Left hindlimb (tissue), 1 donor: Measurements from ENCODE around the gene SDR42E2.
"Not testable (repeated sequence)": the region's sequence is repeated elsewhere in the genome, so short reads cannot be mapped to it uniquely, and the experiment has no call there.

Experiments
- DNase-seq: peaks from one replicate; pipeline ENCODE4 v3.0.0-alpha.2; 2018

Gene SDR42E2

DNA sequence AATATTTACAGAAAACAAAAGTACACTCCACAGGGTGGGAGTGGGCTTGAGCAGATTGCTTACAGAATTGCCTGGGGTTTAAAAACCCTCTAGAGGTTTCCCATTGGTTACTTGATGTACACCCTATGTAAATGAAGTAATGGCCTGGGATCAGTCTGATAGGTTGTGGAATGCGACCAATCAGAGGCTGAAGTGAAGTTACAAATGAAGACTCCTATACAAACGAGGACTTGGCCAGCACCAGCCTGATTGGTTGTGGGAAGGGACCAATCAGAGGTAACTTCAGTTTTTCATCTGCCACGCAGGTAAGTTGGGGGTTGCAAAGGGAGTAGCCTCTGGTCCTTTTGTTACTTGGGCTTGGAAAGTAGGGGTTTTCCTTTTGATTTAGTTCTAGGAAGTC lies 52.6 kb downstream of the SDR42E2 start:
- DNase-seq, result no peak

- DNase-seq, result no peak
These were observed 54.0 kb downstream of the SDR42E2 start for GRCh38 chr16:22216191-22216831.

- DNase-seq, result not testable (repeated sequence)
These were observed 54.5 kb downstream of the SDR42E2 start for GRCh38 chr16:22216832-22217225.

DNA sequence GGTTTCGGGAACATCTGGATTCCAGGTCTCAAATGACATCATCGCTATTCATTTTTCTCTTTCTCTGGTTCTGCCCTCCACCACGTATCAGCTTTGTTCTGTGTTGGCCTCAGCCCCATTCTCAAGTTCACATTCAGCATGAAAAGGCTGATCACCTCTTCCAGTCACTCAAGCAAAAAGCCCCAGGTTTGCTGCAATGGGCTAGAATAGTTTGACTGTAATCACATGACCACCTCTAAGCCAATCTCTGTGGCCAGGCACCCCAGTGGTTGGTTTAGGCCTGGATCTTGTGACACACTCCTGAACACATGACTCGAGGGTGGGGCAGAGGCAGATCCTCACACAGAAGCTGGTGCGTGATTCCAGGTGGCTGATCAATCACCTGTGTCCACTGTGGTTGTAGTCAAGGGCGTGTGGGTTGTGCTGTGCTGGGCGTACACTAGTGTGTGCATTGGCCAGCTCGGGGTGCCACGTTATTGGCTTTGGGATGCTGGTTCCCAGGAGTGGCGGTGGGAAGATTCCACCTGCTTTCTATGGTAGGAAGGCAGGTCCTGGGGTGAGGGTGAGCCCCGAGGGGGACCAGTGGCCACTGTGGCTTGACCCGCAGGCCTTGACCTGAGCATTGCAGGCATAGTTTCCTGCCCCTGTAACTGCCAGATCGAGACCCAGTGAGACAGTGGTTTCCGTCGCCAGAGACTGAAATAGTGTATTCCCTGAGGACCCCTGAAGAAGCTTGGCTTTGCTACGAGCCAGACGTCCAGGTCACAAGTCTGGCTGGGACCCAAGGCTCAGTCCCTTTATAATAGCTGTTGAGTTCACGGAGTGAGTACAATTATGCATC lies 55.8 kb downstream of the SDR42E2 start:
- no peak for DNase-seq

DNA sequence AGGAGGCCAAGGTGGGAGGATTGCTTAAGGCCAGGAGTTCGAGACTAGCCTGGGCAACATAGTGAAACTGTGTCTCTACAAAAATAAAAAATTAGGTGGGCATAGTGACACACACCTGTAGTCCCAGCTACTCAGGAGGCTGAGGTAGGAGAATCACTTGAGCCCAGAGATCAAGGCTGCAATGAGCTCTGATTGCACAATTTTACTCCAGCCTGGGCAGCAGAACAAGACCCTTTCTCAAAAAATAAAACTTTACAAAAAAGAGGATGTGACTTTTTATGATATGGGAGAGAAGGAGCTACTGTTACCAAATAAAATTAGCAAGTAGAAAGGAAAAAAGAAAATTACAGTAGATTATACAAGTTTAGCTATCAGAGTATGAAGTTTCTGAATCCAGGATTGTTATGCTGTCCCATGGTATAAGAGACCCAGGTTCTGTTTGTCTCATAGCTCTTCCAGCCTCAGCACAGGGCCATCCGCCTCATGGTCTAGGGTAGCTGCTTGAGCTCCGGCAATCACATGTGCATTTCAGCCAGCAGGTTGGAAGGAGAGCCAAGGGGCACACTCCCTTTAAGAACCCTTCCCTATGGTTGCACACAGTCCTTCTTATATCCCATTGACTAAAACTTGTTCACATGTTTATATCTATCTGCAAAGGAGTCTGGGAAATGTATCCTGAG lies 57.2 kb downstream of the SDR42E2 start:
- no peak for DNase-seq

DNA sequence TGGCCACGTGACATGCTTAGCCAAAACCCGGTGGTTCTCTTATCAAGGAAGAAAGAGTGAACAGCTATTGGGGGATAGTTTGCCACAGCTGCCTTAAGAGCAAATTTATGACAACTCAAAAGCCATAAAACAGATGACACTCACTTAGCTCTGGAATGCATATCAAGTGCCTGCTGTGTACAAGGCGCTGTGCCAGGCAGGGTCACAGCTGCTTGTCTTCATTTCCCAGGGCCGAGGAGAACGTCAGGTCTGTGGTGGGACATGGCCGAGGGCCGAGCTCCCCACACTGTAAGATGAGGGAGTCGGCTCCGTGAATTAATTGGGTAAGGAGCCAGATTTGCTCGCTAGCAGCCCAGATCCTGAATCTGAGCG lies 57.7 kb downstream of the SDR42E2 start:
- DNase-seq, result peak; percentile 83

DNA sequence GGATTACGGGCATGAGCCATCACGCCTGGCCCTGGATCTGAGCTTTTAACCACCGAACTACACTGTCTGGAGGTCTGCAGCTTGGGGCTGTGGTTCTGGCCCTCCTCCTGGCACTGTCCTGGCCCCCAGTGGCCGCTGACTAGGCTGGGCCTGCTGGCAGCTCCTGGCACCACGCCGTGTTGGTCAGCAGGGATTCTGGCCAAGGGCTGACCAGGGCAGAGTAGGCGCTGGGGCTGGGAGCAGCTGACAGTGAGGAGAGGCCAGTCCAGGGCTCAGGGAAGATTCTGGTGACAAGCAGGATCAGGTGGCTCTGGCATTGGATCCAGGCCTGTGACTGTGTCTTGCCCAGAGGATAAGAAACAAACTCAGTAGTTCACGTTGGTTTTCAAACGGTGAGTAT lies 58.4 kb downstream of the SDR42E2 start:
- peak; percentile 51 for DNase-seq

GRCh38 chr16:22222006-22222405 lies 59.7 kb downstream of the SDR42E2 start:
- DNase-seq, result no peak

- DNase-seq, result no peak
These were observed 60.7 kb downstream of the SDR42E2 start for GRCh38 chr16:22222998-22223397.

- DNase-seq, result no peak
These were observed 62.8 kb downstream of the SDR42E2 start for GRCh38 chr16:22225060-22225459.

DNA sequence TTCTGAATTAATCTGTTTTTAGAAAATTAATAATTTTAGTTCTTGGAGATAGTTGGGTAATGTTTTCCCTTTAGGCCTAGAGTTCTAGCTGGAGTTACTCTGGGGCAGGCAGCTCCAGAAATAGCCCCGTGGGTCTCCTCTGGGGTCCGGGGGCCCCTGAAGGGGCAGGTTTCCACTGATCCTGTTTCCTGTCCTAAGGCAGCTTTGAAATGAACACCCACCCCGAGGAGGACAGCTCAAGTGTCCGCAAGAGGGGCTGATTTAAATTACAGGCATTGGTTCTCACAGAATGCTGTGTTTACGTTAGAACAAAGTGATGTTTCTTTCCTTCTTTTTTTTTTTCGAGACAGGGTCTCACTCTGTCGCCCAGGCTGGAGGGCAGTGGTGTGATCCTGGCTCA lies 67.6 kb downstream of the SDR42E2 start:
- no peak for DNase-seq

DNA sequence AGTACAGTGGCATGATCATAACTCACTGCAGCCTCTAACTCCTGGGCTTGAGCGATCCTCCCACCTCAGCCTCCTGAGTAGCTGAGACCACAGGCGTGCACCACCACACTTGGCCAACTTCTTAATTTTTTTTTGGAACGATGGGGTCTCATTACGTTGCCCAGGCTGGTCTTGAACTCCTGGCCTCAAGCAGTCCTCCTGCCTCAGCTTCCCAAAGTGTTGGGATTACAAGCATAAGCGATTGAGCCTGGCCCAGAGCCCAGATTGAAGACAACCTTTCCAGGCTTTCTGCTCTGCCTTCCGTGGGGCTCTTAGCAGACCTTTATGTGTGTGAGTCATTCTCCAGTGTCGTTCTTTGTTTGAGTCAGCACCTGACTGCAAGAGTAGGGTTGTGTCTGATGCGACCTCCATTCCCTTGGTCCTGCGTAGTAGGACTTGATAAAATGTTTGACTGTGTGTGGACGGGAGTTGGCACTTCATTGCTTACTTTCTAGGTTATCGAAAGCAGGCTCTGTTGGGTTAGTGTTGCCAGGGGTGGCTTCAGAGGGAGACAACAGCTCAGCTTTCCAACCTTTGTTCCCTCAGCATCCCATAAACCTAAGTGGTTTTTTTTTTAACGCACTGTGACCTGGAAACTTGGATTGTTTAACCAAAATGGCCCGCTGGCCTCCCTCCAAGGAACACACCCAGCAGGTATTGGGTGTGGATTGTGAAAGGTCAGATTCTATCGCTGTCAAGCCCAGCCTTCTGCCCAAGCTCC lies 70.2 kb downstream of the SDR42E2 start:
- no peak for DNase-seq

- no peak for DNase-seq
These were observed 70.7 kb downstream of the SDR42E2 start for GRCh38 chr16:22233037-22233372.

- DNase-seq, result no peak
These were observed 73.8 kb downstream of the SDR42E2 start for GRCh38 chr16:22235839-22236745.

DNA sequence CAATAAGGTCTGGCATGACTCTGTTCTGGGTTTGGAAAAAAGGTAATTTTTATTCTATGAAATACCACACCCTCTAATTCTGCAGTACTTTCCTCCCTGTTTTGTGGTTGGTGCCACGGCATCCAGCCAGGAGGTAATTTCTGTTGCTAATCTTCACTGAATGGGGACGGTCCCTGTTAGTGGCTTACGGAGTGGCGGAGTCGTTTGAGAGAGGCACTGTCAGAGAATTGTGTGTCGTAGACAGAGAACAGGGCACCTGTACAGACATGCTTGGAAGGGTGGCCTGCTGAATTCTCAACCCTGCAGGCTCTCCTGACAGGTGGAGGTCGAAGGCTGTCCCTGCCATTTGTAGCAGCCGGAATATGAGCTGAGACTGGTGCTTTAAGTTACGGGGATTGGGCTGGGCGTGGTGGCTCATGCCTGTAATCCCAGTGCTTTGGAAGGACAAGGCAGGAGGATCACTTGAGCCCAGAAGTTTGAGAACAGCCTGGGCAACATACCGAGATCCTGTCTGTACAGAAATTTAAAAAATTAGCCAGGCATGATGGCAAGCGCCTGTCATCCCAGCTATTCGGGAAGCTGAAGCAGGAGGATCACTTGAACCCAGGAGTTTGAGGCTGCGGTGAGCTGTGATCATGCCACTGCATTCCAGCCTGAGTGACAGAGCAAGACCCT lies 77.0 kb downstream of the SDR42E2 start:
- no peak for DNase-seq

- no peak for DNase-seq
These were observed 77.9 kb downstream of the SDR42E2 start for GRCh38 chr16:22240023-22240710.
